Activated effector memory CD4-positive, alpha-beta T cell treated with Interleukin-2 at 50 U/mL for 16 hours (primary cell): ENCODE data around the gene PRKAR2B.
"Not testable (repeated sequence)": the region's sequence is repeated elsewhere in the genome, so short reads cannot be mapped to it uniquely, and the experiment has no call there.

Experiments used
- DNase-seq: peaks from one replicate; pipeline ENCODE4 v3.0.0-alpha.2; 2020

PRKAR2B gene

DNA sequence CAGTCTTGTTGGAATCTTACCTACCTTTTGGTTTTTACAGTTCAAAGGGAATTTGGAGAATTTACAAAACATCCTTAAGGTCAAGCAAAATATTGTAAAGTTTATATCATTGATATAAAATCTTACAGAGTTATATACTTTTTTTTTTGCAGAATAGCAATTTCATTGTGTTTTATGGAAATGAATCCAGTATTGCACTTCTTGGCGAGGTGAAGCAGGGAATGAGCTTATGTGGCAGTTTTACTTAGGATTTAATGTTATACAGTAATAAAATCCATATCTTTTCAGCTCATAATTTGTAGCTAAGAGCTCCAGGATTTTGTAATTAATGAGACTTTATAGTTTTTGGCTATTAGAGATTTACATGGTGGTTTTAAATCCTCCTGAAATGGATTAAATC is 5.0 kb downstream of the PRKAR2B start:
- no peak for DNase-seq

DNA sequence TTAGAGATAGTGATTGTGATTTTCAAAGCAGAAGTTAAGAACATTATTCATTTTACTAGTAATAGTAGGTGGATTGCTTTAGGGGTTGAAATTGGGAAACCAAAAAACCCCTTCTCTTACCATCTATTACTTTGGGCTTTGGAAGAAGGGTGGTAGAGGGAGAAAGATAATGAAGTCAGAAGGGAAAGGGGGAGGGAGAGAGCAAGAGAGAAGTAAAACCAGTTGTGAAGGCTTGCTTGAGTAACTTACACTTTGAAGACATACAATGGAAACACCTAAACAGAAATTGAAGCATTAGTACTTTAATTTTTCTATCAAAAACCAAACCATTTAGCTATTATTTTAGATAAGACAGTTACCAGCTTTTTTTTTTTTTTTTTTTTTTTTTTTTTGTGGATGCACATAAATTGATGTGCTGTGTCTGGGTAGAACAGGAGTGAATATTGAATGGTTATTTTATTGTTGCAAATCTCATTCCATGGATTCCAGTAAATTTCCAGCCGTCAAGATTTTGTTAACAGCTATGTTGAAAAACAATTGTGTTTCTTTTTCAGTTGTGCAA is 5.5 kb downstream of the PRKAR2B start:
- DNase-seq, result no peak

DNA sequence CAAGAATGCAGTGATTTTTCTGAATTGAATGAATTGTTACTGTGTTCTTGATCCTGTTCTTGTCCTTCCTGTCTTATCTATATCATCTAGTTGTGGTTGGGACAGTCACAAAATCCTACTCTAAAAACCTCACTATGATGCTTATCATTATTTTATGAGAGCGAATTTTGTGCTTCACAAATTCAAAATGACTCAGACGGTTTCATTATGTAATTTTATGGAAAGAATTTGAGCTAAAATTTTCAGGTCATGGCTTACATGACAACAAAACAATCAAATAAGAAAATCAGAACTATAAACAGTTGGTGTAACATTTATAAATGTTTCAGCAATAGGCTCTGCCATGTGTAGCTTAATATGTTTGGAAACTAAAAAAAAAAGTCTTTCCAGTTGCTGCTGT is 6.9 kb downstream of the PRKAR2B start:
- DNase-seq, result no peak

DNA sequence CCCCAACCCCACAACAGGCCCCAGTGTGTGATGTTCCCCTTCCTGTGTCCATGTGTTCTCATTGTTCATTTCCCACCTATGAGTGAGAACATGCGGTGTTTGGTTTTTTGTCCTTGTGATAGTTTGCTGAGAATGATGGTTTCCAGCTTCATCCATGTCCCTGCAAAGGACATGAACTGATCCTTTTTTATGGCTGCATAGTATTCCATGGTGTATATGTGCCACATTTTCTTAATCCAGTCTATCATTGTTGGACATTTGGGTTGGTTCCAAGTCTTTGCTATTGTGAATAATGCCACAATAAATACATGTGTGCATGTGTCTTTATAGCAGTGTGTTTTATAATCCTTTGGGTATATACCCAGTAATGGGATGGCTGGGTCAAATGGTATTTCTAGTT is 10.5 kb downstream of the PRKAR2B start:
- not testable (repeated sequence) for DNase-seq

DNA sequence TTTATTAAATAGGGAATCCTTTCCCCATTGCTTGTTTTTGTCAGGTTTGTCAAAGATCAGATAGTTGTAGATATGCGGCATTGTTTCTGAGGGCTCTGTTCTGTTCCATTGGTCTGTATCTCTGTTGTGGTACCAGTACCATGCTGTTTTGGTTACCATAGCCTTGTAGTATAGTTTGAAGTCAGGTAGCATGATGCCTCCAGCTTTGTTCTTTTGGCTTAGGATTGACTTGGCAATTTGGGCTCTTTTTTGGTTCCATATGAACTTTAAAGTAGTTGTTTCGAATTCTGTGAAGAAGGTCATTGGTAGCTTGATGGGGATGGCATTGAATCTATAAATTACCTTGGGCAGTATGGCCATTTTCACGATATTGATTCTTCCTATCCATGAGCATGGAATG is 11.6 kb downstream of the PRKAR2B start:
- DNase-seq, result not testable (repeated sequence)

DNA sequence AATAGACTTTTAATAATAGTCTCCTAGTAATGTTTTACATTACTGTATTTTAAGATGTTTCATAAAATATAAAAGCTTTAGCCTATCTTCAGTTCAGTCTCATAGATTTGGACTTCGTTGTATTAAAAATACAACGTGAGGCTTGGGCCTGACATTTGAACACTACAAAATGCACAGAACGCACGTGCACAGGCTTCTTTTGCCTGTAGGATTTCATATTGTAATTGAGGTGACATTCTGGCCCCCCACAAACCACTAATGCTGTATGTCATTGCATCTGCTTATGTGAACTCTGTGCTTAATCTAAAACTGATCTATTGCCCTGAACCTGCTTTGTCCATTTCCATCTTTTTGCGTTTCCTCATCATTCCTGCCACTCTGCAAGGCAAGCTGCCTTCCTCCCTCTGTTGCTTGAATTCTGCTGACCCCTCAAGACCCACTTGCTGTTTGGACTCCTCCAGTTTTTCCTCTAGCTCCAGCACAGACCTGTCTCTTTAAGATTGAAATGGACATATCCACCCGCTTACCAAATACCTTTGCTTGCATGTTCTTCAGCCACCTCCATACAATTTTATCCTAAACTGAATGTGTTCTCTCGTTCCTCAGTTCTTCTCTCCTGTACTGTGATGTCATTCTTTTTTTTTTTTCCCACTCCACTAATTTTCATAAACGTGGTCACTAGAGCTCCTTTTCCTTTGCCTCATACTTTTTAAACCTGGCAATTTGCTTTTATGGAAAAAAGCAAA is 12.4 kb downstream of the PRKAR2B start:
- DNase-seq, result no peak

DNA sequence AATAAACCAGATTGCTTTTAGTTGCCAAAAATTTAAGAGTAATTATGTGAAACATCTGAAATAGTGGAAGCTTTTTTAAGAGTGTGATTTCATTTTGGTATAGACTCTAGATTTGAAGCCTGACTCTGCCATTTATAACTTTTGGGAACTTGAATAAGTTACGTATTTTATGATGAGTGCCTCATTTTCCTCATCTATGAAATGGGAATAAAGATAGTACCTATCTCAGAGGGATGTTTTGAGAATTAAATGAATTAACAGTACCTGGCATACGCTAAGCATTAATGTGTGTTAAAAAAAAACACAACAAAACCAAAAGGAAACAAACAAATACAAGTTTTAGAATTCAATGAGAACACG is 12.9 kb downstream of the PRKAR2B start:
- no peak for DNase-seq

DNA sequence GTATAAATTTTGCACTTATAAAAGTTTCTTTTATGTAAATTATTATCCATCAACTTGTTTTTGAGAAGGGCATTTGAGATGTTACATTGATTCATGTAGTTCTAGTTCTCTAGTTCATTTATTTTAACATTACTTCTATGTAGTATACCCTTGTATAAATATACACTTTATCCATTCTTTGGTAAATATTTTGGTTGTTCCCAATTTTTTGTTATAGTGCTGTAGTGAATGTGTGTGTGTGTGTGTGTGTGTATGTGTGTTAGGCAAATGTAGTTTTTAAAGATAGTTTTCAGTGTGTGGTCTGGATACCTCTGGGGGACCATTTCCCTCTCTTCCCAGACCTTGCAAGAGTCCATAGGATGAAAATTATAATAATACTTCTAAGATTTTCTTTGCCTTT is 15.0 kb downstream of the PRKAR2B start:
- no peak for DNase-seq

DNA sequence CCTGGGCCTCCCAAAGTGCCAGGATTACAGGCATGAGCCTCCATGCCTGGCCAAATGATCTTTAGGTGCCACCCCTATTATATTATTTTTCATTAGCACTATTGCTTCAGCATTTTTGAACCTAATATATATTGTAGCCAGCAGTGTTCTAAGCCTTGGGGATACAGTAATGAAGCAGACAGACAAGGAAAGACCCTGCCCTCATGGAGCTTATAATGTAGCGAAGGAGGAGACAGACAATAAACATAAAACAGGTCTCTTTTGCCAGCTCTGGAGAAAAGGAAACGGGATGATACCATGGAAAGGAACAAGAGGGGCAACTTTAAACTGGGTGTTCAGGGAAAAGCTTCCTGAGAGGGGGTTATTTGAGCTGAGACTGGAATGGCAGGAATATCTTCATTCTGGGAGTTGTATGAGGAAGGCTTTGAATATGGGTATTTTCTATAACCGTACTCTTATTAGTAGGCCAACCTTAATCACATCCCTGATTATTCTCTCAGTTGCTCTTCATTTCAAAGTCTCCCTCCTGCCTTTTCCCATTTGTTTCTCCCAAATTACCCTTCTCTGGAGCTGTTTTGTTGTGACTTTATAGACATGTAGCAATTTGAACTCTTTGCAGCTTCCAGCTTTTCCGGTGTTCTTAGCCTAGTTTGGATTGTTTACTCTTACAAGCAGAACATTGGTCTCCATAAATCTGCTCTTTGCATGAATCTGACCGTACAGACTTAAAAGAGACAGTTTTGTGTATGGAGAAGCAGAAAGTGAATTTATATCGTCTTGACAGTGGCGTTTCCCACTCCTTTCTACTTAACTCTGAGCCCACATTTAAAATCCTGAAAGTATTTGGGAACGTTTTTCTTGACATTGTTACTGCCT is 19.0 kb downstream of the PRKAR2B start:
- no peak for DNase-seq

DNA sequence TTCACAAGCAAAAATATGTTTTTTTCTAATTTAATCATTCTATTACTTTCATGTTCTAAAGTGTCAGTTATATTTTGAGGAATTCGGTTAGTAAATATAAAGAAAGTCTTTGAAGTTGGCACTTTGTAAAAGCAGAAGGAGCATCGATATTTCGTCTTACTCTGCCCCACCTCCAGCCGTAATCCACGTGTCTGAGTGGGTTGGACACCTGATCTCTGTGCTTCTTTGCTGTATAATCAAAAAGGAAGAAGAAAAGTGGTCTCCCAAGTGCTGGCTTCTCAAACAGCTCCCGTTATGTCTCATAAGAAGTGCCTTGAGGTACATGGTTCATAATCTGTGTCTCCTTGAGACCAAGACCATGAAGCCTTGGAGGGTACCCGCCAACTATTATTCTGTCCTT is 19.8 kb downstream of the PRKAR2B start:
- no peak for DNase-seq

DNA sequence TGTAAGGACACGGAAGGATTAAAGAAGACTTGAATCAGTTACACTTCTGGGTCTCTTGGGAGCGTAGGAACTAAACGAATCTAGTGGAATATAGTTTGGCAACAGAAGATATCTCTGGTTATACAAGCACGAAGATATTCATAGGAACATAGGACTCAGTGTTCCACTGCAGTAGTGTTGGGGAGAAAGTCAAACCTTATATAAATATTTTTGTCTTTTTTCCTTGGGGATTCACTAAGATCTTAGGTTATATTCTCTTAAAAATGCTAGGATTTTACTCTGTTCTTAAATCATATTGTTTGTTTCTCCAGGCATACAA is 21.4 kb downstream of the PRKAR2B start:
- DNase-seq, result no peak

DNA sequence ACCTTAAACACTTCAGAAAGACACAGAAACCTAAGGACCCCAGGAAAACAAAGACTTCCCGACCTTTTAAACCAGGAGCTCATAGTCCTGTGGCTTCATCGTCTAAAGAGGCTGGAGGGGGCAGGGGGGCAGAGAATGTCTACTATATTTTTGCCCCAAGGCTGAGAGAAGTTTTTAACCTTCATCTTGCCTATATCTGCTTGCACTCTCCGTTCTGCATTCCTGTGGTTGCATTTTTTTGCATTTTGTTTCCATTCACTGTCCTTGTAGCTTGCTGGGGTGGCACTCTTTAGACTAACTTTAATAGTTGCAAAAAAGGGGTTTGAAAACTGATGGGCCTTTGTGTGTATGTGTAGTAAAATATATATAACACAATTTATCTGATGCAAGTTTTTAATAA is 23.7 kb downstream of the PRKAR2B start:
- no peak for DNase-seq

DNA sequence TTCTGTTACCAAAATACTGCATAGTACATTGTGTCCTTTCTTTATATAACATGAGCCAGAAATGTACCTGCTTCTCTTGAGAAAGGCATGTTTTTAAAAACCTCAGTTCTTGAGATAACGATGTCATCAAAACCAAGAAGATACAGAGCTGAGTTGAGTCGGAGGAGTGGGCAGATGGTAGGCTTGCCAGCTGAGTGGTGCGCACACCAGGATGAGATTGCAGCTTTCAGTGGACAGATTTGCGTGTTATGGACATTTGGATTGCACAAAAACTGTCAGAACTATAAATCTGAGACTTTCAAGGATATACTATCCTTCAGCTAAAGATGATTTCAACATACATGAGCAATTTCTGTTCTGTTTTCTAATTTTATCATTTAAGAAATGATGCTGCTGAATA is 25.0 kb downstream of the PRKAR2B start:
- no peak for DNase-seq

DNA sequence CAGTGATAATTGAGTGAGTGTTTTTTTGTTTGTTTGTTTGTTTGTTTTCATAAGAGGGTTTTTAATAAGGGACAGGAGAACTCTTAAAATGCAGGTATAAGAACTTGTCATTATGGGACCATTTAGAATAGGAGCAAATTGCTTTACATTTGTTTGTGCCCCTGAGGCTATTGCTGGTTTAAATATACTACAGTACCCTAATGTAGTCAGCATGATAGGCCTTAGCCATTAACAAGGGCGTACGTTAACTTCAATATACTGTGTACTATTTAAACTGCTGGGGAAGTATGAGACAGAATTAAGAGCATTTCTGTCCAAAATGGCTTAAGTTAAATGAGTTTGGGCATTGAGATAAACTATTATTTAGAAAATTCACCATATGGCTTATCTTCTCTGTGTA is 26.2 kb downstream of the PRKAR2B start:
- no peak for DNase-seq

DNA sequence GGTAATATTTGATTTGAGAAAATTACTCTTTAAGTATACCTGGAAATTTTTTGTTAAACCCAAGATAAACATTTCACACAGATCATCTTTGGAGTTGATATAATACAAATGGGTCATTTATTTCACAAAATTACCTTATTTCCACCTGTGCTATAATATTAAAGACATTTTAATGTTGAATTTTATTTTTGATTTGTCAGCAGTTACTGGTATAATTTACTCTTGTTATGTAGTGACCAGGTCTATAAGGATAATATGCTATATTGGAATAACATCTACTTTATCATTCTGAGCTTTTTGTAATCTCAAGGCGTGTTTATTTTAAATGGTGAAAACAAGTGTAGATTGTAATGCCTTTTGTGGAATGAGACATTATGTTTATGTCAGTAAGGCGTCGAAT is 26.6 kb downstream of the PRKAR2B start:
- no peak for DNase-seq

DNA sequence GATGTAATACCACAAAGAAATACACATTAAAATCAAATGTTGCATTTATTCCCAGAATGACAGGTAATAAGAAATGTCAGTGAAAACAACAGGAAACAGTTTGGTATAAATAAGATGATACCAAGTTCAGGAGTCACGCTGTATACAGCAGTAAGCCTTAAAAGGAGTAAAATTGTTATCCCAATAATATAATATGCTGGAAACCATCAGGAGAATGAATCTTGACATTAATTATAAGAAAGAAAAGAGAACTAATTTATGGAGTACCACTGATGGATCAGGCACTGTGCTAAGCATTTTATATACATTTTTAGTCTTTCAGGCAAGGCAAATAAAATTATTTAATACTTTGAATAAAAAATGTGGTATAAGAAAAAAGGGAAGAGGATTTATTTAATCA is 27.6 kb downstream of the PRKAR2B start:
- no peak for DNase-seq

DNA sequence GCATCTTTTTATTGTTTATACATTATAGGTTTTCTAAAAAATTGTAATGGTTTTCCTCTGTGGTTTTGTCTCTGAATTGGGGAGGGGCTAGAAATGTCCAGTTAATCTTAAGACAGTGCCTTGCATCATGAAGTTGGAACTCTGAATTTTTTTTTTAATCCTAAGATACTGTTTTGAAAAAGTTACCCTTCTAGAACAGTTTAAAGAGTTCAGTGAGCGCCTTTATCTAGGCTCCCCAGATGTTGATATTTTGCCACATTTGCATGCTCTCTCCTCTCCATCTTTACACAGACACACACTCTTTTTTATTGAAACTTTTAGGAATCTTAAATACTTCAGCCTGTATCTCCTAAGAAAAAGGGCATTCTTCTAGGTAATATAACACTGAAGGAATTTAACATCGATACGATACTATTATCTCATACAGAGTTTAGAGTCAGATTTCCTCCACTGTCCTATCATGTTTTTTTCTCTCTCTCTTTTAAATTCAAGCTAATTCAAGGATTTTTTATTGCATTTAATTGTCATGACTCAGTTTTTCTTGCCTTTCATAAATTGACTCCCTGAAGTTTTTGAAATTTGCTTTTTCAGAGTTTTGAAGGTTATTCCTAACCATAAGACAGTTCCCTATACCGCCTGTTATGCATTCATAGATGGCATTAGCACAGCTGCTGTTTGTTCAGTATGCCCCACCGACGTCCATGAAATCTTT is 31.5 kb downstream of the PRKAR2B start:
- DNase-seq, result no peak

DNA sequence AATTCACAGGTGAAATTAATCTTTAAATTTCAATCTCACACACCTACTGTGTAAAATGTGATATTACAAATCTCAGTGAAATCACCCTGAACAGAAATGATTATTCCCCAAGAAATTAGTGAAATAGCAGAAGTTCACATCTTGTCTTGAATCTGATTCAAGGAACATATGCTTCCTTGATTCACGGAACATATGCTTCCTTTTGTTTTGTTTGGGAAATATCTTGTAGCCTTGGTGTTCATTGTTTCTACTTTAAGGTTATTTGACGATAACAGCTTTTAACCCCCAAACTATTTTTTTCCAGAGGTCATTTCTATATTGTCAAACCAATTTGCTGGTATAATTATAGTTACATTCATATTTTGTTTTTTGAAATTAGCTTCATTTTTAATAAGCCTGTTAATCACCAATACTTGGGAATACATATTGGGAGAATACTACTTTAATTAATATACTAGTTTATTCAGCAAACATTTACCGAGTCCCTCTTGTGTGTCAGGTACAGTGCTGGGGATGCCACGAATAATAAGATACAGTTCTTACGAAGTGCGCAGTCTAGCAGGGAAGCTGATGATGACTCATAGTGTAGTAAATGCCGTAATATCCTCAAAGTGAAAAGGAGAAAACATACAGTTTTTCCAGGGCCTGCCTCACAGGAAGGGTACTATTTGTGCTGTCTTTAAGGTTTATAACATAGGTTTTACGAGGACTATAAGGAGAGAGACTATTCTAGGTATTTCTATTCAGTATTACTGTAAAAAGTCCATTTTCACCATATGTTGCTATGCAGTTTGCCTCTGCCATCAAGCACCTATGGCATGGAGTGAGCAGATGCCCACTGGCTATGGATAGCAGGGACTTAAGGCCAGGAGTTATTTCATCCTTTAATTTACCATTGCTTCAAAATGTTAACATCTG is 32.5 kb downstream of the PRKAR2B start:
- no peak for DNase-seq

DNA sequence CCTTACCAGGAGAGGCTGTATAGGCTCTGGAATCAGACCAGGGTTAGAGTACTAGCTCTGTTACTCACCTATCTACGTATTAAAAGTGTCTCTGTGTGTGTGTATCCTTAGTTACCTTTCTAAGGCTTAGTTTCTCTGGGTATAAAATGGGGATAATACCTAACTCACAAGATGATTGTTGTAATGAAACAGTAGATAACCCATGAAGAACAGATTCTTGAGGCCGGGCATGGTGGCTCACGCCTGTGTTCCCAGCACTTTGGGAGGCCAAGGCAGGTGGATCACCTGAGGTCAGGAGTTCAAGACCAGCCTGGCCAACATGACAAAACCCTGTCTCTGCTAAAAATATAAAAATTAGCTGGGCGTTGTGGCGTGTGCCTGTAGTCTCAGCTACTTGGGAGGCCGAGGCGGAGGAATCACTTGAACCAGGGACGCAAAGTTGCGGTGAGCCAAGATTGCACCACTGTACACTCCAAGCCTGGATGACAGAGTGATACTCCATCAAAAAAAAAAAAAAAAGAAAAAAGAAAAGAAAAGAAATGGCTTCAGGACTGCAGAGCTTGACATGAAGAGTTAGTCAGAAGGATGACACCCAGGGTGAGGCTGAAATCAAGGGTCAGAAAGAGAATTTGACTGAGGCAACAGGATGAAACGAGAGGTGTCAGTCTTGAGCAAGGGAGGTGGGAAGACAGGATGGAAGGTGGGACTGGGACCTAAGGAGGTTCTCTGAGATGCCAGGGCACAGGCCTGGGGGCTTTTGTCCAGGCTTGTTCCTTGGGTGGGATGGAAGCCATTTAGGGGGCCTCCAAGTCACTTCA is 33.4 kb downstream of the PRKAR2B start:
- DNase-seq, result no peak

DNA sequence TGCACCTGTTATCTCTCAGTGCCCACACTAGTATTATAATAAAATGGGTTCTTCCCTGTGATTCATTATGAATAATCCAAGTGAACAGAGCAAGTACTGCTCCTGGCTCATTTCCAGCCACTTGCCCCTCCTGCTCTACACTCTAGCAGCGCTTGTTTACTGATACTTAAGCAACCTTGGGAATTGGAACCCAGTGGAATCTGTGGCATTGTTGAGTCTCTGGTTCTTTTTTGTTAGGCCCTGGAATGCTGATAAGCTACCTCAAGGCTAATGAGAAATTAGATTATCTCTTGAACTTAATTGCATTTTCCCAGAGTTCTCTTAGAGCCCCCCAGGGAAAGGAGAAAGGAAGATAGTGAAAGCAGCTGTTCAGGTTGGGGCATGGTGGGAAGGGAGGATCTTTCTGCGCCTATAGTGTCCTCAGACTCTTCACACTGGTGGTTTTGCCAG is 34.0 kb downstream of the PRKAR2B start:
- no peak for DNase-seq

DNA sequence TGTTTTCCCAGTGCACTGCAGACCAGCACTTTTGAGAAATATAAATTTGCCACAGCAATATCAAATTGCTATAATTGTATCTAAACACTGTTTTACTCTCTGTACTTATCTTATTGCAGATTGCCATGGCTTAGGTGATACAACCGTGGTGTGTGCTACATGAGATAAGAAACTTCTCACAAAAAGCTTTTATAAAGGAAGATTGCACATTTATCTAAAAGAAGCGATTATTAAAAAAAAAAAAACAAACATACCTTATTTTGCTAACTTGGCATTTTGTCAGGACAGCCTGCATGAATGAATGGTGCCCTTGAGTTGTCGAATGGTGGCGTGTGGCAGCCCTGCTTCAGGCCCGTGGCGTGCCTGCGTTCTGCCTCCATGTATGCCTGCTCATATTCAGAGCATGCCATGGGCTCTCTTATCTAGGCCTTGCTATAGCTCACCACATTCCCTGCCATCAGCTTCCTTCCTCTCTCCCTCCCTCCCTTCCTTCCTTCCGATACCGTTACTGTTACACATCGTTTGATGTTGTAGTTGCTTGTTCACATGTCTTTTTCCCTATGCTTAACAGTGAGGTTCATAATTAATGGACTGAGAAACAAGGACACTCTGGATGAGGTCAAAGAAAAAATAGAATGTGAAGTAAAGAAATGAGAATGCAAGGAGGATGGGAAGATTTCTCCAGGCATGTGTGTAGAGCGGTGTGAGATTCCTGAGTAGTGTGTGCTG is 34.9 kb downstream of the PRKAR2B start:
- DNase-seq, result no peak
